NK-92 treated with Interleukin-12 subunit alpha and Interleukin-12 subunit beta, amount 100 ng/mL, for 24 hours (cell line): ENCODE results near the gene HADHA.

Source experiments
- DNase-seq: peaks from one replicate; lab custom pipeline; 2025; lab: John Stamatoyannopoulos, UW

HADHA gene

GRCh38 chr2:26193578-26194231, 50.7 kb downstream of the HADHA start:
- no peak for DNase-seq

DNA sequence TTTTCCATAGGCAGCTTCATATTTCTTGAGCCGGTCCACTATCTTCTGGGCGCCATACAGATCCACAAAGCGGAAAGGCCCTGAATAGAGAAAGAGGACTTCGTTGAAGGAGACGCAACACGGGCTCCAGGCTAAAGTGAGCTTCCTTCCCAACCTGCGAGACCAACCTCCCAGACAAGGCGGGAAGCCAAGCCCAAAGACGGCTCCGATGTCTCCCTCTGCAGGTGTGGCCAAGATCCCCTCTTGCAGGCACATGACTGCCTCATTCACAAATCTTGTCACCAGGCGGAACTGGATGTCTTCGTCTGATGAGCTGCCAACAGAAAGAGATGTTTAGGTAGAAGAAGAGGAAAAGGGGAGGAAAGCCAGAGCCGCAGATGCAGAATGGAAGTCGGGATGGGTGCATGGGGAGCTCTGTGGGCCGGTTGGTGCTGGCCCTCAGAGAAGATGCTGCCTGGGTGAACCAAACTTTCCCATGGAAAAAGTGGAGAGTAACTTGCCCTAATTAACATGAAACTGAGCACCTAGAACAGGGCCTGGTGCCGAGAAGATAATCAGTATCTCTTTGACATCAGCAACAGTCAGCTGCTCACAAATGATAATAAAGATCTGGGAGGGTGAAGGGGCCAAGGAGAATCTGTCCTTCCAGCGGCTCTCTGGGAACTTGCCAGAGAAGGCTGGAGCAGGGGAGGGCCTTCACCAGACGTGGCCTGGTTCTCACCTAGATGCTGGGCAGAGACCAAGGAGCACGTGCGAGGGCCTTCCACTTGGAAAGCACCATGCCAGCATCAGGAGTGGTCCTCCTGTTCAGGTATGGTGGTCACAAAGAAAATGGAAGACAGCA, 52.9 kb downstream of the HADHA start:
- no peak for DNase-seq

- no peak for DNase-seq
These were observed 54.1 kb downstream of the HADHA start for GRCh38 chr2:26190369-26190768.

GRCh38 chr2:26189751-26190150, 54.7 kb downstream of the HADHA start:
- DNase-seq: no peak

DNA sequence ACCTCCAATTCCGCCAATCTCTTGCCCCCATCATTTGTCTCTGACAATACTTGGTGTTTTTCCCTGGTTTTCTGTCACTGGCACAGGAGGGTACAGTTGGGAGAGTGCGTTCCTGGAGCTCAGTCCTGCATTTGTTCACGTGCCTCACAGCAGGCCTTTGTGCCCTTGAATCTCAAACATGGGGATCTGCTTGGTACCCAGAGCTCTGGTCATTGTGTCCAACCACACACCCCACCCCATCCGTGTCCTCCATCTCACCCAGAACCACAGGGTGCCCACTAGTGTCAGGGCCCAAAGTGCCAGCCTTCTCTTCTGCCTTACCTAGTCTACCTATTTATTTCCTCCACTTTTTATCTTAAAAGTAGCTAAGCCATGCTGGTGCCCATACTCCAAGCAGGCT, 55.3 kb downstream of the HADHA start:
- DNase-seq: no peak

DNA sequence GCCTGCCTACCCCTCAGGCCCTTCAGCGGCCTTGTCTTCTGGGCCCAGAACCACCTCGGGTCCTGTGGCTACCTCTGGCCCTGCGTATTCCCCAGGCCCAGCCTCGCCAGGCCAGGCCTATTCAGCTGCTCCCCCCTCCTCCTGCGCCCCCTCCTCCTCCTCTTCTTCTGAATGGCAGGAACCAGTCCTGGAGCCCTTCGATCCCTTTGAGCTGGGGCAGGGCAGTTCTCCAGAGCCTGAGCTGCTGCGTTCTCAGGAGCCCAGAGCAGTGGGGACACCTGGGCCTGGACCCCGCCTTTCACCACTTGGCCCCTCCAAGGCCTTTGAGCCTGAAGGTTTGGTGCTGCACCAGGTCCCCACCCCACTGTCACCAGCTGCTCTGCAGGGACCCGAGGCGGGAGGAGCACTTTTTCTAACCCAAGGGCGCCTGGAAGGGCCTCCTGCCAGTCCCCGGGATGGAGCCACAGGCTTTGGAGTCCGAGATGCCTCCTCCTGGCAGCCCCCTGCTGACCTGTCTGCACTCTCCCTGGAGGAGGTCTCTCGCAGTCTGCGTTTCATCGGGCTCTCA, 56.8 kb downstream of the HADHA start:
- no peak for DNase-seq

DNA sequence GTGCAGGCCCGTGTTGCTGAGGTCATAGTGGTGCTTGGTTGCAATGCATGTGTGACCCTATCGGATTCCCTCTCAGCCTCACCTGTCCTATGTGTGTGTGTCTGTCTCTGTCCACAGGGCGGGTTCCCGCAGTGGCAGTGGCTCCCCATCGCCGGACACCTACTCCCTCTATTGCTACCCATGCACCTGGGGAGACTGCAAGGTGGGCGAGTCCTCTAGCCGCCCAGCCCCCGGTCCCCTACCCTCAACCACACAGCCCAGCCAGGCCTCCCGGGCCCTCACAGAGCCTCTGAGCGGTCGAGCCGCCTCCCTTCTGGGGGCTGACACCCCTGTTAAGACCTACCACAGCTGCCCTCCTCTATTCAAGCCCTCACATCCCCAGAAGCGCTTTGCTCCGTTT, 57.3 kb downstream of the HADHA start:
- DNase-seq: no peak

DNA sequence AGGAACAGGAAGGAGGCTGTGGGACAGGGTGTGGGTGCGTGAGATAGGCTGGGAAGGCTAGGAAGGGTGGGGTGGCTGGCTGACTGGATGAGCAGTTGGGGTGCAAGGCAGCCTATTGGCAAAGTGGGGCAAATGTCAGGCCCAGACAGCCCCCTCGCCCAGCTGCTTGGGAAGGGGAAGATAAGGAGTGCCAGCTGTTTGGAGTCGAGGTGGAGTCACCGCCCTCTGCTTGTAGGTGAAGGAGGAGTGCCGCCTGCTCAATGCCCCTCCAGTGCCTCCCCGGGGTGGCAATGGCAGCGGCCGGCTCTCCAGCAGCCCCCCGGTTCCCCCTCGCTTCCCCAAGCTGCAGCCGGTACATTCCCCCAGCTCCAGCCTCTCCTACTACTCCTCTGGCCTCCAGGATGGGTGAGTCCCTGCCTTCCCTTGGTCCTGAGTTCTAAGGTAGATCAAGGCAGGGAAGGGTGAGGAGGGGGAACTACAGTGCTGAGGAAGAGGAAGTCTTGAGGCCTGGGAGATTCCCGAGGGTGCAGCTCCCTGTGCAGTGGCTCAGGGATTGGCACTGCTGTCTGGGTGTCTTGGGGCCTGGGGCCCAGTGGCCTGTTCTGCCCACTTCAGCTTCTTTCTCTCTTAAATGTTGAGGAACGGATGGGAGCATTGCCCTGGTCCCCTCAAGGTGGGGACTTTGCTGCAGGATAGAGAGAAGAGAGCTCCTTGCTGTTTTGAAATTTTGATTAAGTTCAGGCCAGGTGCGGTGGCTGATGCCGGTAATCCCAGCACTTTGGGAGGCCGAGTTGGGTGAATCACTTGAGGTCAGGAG, 58.3 kb downstream of the HADHA start:
- no peak for DNase-seq

GRCh38 chr2:26185304-26185928, 59.0 kb downstream of the HADHA start:
- DNase-seq: no peak

- no peak for DNase-seq
These were observed 59.7 kb downstream of the HADHA start for GRCh38 chr2:26184555-26185303.

DNA sequence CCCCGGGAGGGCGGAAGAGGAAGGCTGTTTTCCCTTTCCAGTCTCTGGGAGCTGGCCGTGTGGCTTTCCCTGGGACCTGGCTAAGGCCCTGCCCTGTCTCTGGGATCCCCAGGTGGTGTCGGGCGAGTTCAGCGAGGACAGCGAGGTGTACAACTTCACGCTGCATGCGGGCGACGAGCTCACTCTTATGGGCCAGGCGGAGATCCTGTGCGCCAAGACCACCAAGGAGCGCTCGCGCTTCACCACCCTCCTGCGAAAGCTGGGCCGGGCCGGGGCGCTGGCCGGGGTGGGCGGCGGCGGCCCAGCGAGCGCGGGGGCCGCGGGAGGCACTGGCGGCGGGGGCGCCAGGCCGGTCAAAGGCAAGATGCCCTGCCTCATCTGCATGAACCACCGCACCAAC, 60.3 kb downstream of the HADHA start:
- DNase-seq: no peak

DNA sequence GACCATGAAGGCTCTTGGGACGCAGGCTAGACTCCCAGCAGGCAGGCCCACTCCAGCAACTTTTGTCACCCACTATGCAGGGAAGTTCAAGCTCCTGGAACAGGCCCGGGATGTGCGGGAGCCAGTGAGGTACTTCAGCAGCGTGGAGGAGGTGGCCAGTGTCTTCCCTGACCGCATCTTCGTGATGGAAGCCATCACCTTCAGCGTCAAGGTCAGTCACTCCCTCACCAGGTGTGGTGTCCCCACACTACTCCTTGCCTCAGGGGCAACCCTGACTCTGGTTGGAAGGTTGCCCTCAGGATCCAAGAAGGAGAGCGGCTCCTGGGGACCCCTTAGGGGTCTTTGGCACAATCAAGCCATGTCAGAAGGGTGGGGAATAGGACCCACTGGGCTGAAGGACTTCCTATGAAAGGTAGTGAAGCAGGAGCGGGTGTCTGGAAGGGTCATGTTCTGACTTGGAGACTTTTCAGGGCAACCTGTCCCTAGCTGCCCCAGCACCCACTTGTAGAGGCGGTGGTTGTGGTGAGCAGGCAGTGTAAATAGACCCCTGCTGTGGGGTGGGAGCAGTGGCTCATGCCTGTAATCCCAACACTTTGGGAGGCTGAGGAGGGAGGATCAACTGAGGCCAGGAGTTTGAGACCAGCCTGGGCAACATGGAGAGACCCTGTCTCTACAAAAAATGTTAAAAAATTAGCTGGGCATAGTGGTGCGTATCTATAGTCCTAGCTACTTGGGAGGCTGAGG, 61.4 kb downstream of the HADHA start:
- no peak for DNase-seq

- DNase-seq: no peak
These were observed 62.0 kb downstream of the HADHA start for GRCh38 chr2:26182441-26182840.

DNA sequence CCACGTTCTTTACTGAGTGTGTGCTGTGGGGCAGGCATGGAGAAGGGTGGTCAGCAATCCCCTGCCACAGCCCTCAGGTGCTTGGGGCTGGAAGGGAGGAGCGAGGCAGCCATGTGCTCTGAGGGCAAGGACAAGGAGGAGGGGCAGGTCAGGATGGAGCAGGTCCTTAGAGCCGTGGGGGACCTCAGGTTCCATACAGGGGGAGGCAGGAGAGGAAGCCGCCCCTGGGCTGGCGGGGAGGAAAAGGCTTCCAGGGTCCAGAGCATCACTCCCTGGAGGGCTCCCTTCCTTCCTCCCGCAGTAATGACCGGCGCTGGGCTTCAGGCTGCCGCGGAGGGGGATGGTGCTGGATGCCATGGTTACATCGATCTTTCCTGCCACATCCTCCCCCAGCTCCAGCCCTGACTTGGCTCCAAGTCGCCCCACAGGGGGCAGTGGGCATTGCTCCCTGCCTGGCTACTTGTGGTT, 65.0 kb downstream of the HADHA start:
- no peak for DNase-seq

DNA sequence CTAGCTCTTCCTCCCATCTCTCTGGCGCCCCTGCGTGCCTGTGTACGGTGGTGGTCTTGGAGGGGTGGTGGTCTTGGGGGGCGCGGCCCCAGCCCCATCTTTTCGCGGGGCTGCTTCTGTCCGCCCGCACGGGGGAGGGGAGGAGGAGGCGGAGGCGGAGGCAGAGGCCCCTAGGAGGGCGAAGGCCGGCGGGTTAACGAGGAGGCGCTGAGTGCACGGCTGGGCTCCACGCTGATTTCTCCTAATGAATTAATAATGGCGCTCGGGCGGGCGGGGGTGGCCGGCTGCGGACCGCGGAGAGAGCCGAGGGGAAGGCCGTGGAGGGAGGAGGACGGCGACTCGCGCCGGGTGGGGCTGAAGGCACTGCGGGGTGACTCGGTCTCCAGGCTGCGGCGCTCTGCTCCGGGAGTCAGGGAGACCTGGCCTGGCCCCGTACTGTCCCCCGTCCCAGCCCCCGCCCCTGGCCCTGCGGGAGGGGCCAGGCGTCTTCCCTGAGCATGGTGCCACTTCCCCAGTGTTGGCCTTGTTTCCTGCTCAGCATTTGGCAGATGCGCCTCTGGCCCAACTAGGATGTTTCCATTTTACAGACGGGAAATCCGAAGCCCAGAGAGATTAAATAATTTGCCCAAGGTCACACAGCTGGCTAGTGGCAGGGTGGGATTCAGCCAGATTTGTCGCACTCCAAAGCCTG, 65.5 kb downstream of the HADHA start:
- DNase-seq: no peak

- no peak for DNase-seq
These were observed 66.2 kb downstream of the HADHA start for GRCh38 chr2:26178246-26178645.

DNA sequence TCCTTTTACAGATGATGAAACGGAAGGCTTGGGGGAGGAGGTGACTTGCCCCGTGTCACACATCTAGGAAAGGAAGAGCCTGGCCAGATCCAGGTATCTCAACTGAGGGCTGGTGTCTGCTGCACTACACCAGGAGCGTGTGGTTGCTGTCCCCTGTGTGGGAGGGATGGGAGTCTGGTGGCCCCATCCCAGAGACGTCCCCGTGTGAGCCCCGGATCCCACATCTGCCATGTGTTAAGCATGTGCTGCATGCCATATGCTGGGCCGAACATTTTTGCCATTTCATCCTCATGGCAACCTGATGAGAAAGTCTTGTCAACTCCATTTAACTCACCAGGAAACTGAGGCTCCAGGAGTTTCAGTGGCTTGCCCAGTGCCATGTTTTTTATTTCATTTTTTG, 67.3 kb downstream of the HADHA start:
- DNase-seq: no peak

GRCh38 chr2:26176279-26176615, 68.2 kb downstream of the HADHA start:
- no peak for DNase-seq

- DNase-seq: no peak
These were observed 68.8 kb downstream of the HADHA start for GRCh38 chr2:26175466-26176278.
